ENCODE data around the gene DACH1. TPM values are rescaled to one million over a fixed set of nuclear protein-coding genes. Genes with fewer than 3 reads are reported as not detected.

DACH1 gene
- total RNA-seq, 1 experiment from 2014 or later, result not detected

DNA sequence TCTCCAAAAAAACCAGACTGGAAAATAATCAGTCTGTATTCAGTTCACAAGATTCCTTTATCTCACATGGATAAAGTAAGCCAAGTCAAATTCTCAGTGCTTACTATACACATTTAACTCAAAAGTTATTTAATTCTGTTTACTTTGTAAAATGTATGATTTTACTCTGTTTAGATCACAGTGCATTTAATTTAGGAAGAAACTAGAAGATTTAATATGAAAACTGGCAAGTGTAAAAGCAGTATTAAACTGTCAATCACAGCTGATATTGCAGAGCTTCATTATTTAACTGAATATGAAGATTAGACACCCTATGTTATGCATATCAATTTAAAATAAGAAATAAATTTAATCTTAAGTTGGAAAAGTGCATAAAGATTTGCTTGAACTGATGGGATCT lies 78.0 kb downstream of the DACH1 start:
- no peaks in the 10 kb centered on the region for H3K4me1 ChIP-seq (ENCODE audit: insufficient read depth, low read length)
- intact Hi-C loops (cut with micrococcal nuclease), result no loop called here
- no peaks in the 10 kb centered on the region for H3K36me3 ChIP-seq (ENCODE audit: low read depth, low read length)
- CTCF ChIA-PET, result no interaction called here
- POLR2A ChIA-PET (ENCODE audit: unreplicated experiment), result no interaction called here
- DNase-seq (no peak), ATAC-seq (no peak)
- no peaks in the 10 kb centered on the region for H3K79me2 ChIP-seq (ENCODE audit: low read length)
- no peaks in the 10 kb centered on the region for H3K9me3 ChIP-seq (ENCODE audit: low read length)
- no TSS peak for BruUV-seq (replicated peaks)
- H3K9me2 ChIP-seq (replicated peaks; ENCODE audit: low read length), result no peaks in the 10 kb centered on the region
- 0 out of 2 replicates have a peak, but pooled peaks cover 5% of the 10 kb centered on the region for H3K27me3 ChIP-seq (ENCODE audit: low read length)
- H3K27ac ChIP-seq (ENCODE audit: low read length), result no peak overlapping the region
- H3K4me2 ChIP-seq (ENCODE audit: low read length), result no peak overlapping the region
- TF ChIP-seq EZH2 (IDR thresholded peaks at IDR 0.05; ENCODE audit: low read length, unreplicated experiment), result no peak
- TF ChIP-seq EZH2phosphoT487 (IDR thresholded peaks at IDR 0.05; ENCODE audit: borderline replicate concordance, low read length), result no peak
- TF ChIP-seq, protein P1, sequence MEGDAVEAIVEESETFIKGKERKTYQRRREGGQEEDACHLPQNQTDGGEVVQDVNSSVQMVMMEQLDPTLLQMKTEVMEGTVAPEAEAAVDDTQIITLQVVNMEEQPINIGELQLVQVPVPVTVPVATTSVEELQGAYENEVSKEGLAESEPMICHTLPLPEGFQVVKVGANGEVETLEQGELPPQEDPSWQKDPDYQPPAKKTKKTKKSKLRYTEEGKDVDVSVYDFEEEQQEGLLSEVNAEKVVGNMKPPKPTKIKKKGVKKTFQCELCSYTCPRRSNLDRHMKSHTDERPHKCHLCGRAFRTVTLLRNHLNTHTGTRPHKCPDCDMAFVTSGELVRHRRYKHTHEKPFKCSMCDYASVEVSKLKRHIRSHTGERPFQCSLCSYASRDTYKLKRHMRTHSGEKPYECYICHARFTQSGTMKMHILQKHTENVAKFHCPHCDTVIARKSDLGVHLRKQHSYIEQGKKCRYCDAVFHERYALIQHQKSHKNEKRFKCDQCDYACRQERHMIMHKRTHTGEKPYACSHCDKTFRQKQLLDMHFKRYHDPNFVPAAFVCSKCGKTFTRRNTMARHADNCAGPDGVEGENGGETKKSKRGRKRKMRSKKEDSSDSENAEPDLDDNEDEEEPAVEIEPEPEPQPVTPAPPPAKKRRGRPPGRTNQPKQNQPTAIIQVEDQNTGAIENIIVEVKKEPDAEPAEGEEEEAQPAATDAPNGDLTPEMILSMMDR (conservative IDR thresholded peaks at IDR 0.05; ENCODE audit: low read depth, low read length), result no peak
- H4K20me1 ChIP-seq (ENCODE audit: low read length), result no peaks in the 10 kb centered on the region
- no peak overlapping the region for H3K4me3 ChIP-seq (ENCODE audit: low read length)
- H2AFZ ChIP-seq (ENCODE audit: low read length), result no peak overlapping the region
- H3F3A ChIP-seq (ENCODE audit: low read length, unreplicated experiment), result no peaks in the 10 kb centered on the region
- no peak overlapping the region for H3K9ac ChIP-seq (ENCODE audit: low read length)

DNA sequence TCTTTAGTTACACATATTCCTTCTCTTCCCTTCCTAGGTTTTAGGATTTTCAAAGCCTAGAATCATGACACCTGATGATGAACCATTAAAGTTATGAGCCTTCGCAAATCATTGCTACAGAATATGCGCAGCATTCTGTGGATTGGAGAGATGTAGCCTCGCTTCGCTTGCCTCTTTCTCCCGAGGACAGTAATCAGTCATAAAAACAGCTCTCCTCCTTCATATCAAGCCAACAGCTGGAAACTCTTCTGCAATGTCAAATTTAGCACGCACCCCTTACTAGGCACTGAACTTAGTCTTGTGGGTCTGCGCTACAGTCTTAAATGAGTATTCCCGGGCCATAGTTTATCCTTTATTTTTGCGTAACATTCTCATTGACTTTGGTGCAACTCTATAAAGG lies 79.6 kb downstream of the DACH1 start:
- H3K4me2 ChIP-seq (ENCODE audit: low read length), result no peak overlapping the region
- intact Hi-C loops (cut with micrococcal nuclease), result no loop called here
- no TSS peak for BruUV-seq (replicated peaks)

DNA sequence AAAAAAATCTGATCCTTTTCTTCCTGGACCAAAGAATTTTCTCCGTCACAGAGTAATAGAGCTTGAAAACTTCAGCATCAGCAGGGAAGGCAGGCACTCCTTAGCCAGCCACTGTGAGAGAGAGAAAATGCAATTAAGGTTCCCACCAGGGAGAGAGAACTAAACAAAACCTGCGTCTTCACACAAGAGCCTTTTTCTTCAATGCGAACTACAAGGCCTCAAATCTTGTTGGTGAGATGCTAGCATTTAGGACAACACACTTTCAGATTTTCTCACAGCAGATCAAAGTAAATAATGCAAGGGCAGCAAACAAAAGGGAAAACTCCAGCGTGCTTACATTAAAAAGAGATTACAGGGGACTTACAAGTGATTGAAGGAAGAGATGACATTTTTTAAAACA lies 80.1 kb downstream of the DACH1 start:
- TF ChIP-seq EZH2 (IDR thresholded peaks at IDR 0.05; ENCODE audit: low read length, unreplicated experiment) (no peak), EZH2phosphoT487 (IDR thresholded peaks at IDR 0.05; ENCODE audit: borderline replicate concordance, low read length) (no peak)
- TF ChIP-seq, protein P1 (conservative IDR thresholded peaks at IDR 0.05; ENCODE audit: low read depth, low read length), result no peak
- Histone ChIP-seq H3K36me3 (ENCODE audit: low read depth, low read length) (no peaks in the 10 kb centered on the region), H3K4me2 (ENCODE audit: low read length) (no peak overlapping the region), H3K9me2 (replicated peaks; ENCODE audit: low read length) (no peaks in the 10 kb centered on the region), H3K27ac (ENCODE audit: low read length) (no peak overlapping the region), H3F3A (ENCODE audit: low read length, unreplicated experiment) (no peaks in the 10 kb centered on the region), H2AFZ (ENCODE audit: low read length) (no peak overlapping the region), H3K9me3 (ENCODE audit: low read length) (no peaks in the 10 kb centered on the region), H3K9ac (ENCODE audit: low read length) (no peak overlapping the region), H3K4me1 (ENCODE audit: insufficient read depth, low read length) (no peaks in the 10 kb centered on the region), H3K79me2 (ENCODE audit: low read length) (no peaks in the 10 kb centered on the region), H3K27me3 (ENCODE audit: low read length) (0 out of 2 replicates have a peak, but pooled peaks cover 5% of the 10 kb centered on the region), H4K20me1 (ENCODE audit: low read length) (no peaks in the 10 kb centered on the region), H3K4me3 (ENCODE audit: low read length) (no peak overlapping the region)
- intact Hi-C loops (cut with micrococcal nuclease), result no loop called here
- CTCF ChIA-PET, result no interaction called here
- no TSS peak for BruUV-seq (replicated peaks)
- POLR2A ChIA-PET (ENCODE audit: unreplicated experiment), result no interaction called here
- ATAC-seq (no peak), DNase-seq (no peak)

More for the DNA sequence above, 79.6 kb downstream of the DACH1 start:
- ATAC-seq (no peak), DNase-seq (no peak)
- H2AFZ ChIP-seq (ENCODE audit: low read length), result no peak overlapping the region
- no peak overlapping the region for H3K4me3 ChIP-seq (ENCODE audit: low read length)
- H3K36me3 ChIP-seq (ENCODE audit: low read depth, low read length), result no peaks in the 10 kb centered on the region
- TF ChIP-seq, protein P1 (conservative IDR thresholded peaks at IDR 0.05; ENCODE audit: low read depth, low read length), result no peak
- no peak for TF ChIP-seq EZH2phosphoT487 (IDR thresholded peaks at IDR 0.05; ENCODE audit: borderline replicate concordance, low read length)
- no peak for TF ChIP-seq EZH2 (IDR thresholded peaks at IDR 0.05; ENCODE audit: low read length, unreplicated experiment)
- 0 out of 2 replicates have a peak, but pooled peaks cover 5% of the 10 kb centered on the region for H3K27me3 ChIP-seq (ENCODE audit: low read length)
- H3K27ac ChIP-seq (ENCODE audit: low read length), result no peak overlapping the region
- H3K9ac ChIP-seq (ENCODE audit: low read length), result no peak overlapping the region
- POLR2A ChIA-PET (ENCODE audit: unreplicated experiment), result no interaction called here
- CTCF ChIA-PET, result no interaction called here
- no peaks in the 10 kb centered on the region for H3F3A ChIP-seq (ENCODE audit: low read length, unreplicated experiment)
- no peaks in the 10 kb centered on the region for H3K9me2 ChIP-seq (replicated peaks; ENCODE audit: low read length)
- H4K20me1 ChIP-seq (ENCODE audit: low read length), result no peaks in the 10 kb centered on the region
- H3K4me1 ChIP-seq (ENCODE audit: insufficient read depth, low read length), result no peaks in the 10 kb centered on the region
- H3K9me3 ChIP-seq (ENCODE audit: low read length), result no peaks in the 10 kb centered on the region
- no peaks in the 10 kb centered on the region for H3K79me2 ChIP-seq (ENCODE audit: low read length)

Data from PC-3 (cell line).